Left kidney (tissue), 2 donors: ENCODE measurements around the gene RFPL3. TPM values are rescaled to one million over a fixed set of nuclear protein-coding genes. Genes with fewer than 3 reads are reported as not detected.
"Not testable (repeated sequence)": the region's sequence is repeated elsewhere in the genome, so short reads cannot be mapped to it uniquely, and the experiment has no call there.

Experiments
- DNase-seq: peaks from one replicate; pipeline ENCODE4 v3.0.0-alpha.2; 2013
- polyA plus RNA-seq: library from polyadenylated mRNA; unstranded; fragments of 120-200 nt; gene quantifications from one replicate; pipeline ENCODE4 v1.2.1, GENCODE V29; 2013; ENCODE audit not compliant: insufficient read length

Gene RFPL3
- polyA plus RNA-seq, 1 donor: not detected

DNA sequence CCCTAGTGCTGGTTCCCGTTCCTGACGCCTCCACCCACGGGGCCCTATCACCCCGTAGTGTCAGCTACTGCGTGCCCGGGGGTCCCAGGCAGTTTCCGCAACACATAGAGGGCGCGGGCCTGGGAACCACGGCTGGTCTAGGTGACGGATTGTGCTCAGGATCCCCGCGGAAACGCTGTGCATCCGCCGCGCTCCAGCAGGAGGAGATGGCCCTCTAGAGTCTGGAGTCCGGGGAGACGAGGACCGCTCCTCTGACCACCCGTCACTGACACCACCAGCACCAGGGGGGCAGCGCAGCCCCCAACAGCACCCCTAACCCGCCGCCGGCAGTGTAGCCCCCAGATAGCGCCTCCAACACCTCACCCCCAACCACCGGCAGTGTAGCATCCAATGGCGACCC lies 4.4 kb upstream of the RFPL3 start:
- no peak for DNase-seq

DNA sequence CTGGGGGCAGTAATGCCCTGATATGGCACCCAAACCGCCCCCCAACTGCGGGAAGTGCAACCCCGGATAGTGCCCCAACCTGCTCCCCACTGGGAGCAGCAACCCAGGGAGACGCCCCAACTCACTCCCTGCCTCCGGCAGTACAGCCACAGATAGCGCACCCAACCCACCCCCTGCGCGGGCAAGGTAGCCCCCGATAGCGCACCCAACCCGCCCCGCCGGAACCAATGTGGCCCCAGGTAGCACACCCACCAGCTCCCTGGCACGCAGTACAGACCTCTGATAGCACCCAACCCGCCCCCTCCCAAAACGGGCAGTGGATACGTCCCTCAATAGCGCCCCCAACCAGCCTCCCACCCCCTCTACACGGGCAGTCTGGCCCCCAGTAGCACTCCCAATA lies 3.8 kb upstream of the RFPL3 start:
- DNase-seq: no peak

DNA sequence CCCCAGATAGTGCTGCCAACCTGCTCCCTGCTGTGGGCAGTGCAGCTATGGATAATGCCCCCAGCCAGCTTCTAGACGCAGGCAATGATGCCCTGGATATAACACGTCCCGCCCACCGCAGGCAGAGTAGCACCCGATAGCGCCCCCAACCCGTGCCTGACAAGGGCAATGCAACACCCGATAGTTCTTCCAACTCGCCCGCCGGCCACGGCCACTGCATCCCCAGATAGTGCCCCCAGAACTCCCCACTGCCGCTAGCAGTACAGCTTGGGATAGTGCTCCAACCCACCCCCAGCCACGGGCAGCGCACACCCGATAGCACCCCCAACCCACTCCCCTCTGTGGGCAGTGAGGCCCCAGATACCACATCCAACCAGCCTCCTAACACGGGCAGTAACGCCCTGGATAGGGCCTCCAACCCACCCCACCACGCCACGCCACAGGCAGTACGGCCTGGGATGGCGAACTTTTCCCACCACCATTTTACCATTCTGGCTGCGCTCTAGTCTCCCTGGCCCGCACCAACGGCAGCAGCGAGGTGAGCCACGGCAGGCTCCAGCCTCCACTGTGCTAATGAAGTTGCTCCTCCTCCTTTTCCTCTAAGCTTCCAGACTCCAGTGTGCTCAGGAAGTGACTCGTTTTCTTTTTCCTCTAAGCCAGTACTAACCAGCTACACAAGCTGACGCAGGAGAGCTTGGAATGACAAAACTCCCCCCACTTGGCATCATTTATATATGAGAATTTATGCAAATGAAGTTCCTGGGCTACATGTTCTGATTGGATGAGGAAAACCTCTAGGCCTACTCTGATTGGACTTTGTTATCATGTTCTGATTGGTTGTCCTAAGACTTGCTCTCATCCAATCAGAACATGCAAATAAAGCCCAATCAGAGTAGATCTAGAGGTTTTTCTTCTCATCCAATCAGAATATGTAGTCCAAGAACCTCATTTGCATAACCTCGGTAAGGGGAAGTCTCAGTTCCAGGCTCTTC lies 3.0 kb upstream of the RFPL3 start:
- DNase-seq: no peak

GRCh38 chr22:32355760-32356159 lies 1.9 kb upstream of the RFPL3 start:
- DNase-seq: no peak

GRCh38 chr22:32360096-32360495 lies 2.4 kb downstream of the RFPL3 start:
- not testable (repeated sequence) for DNase-seq

DNA sequence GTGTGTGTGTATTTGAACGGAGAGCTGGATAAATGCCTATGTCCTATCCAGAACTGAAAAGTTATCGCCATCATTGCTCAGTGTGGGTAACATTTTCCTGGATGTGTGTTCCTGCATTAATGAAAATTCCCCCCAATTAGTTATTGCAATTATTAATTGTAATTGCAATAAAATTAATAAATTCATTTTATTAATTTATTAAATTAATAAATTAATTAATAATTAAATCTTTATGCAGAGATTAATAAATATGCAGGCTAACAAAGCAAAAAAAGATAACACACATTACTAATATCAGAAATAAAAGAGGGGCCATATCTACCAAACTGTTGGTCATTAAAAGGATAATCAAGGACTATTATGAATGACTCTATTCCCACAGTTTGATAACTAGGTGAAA lies 3.6 kb downstream of the RFPL3 start:
- DNase-seq: no peak

DNA sequence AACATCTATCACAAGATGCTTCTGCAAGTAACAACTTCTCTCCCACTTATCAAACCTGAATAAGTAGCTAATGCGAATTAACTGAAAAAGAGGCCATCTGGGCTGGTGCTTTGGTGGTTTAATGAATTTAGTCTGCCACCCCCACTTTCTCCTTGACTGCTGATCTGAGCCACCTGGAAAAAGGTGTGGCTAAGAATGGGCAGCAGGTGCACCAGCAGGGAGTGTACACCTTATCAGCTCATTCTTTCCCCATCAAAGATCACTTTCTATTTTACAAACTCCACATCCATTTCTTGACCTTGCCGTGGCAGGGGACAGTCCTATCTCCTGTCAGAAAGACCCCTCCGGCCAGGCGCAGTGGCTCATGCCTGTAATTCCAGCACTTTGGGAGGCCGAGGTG lies 6.5 kb downstream of the RFPL3 start:
- DNase-seq: no peak

GRCh38 chr22:32375678-32376450 lies 18.2 kb downstream of the RFPL3 start:
- DNase-seq: no peak

DNA sequence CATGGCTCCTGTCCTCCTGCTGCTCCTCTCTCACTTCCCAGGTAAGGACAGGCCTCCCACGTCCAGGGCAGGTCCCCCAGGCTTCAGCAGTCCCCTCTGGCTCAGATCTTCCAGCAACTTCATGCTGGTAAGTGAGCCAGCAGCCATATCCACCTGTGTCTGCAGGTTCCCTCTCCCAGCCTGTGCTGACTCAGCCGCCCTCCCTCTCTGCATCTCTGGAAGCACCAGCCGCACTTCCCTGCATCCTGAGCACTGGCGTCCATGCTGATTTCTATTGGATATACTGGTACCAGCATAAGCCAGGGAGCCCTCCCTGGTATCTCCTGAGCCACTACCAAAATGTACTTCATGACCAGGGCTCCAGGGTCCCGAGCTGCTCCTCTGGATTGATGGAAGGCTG lies 19.0 kb downstream of the RFPL3 start:
- DNase-seq: no peak

- DNase-seq: no peak
Measured at GRCh38 chr22:32378707-32379272, 21.1 kb downstream of the RFPL3 start.

- no peak for DNase-seq
Measured at GRCh38 chr22:32380991-32381390, 23.3 kb downstream of the RFPL3 start.

GRCh38 chr22:32385681-32386080 lies 28.0 kb downstream of the RFPL3 start:
- DNase-seq: no peak

- DNase-seq: peak; percentile 32
Measured at GRCh38 chr22:32389685-32390084, 32.0 kb downstream of the RFPL3 start.

DNA sequence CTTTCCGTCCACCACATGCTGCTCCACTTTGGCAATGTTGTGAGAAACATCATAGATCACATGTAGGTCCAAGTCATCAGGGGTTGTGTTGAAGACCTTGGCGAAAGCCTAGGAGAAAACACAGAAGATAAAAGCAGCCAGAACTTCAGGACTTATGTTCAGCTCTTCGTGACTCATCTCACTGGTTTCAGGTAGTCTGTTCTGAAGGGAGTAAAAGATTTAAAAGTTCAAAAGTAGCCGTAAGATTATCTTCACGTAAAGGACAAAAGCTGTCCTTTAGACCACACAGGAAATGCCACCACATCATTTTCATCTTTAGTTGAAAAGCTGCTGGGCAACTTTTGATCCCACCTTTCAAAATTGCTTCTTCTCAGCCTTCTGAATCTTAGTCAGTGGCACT lies 37.4 kb downstream of the RFPL3 start:
- no peak for DNase-seq

DNA sequence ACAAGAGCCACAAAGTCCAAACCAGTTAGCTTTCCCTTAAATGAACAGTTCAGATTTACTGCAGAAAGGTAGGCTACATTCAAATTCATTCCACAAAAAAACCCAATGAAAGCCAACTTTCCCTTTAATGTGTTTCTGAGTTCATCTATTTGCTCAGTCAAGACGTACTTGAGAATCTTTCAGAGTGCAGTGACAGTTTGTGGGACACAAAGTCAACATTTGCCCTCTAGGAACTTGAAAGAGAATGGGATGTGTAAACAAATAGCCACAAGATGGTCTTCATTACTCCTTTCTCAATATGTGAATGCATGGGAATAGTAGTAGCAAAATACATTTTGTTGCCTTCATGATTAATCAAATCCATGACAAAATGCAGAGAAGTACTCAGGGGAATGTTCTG lies 38.6 kb downstream of the RFPL3 start:
- DNase-seq: no peak

DNA sequence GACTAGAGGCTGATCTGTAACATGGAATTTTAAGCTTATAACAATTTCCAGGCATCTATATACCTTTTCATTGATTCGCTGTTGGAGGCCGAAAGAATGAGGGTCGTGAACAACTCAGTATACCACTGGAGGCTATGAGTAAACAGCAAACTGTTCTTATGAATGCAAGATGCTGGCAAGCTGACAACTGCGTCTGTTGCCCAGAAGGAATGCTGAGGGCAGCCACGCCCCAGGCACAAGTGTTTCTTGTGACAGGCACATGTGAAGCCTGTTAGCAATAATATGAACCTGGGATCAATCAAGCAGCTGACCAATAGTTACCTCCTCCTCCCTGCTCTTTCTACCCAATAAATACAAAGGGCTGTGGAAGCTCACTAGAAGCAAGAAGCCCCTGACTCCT lies 39.1 kb downstream of the RFPL3 start:
- no peak for DNase-seq

- no peak for DNase-seq
Measured at GRCh38 chr22:32401486-32401885, 43.8 kb downstream of the RFPL3 start.

- no peak for DNase-seq
Measured at GRCh38 chr22:32404021-32404420, 46.4 kb downstream of the RFPL3 start.

DNA sequence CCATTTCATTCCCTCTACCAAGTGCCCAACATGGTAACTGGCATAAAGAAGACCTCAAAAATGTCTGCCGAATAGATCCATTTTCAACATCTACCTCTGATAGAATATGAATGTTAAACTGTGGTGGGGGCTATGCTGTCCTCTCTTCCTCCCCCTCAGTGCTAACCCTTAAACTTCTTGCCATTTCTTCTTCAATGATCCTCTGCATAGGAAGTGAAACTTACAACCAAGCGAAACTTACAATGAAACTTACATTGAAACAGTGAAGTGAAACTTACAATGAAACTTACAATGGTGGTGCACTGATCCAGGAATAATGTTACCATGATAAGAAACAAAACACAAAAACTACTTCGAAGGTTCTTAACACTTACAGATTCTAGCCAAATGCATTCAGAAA lies 49.6 kb downstream of the RFPL3 start:
- no peak for DNase-seq

GRCh38 chr22:32407936-32408335 lies 50.3 kb downstream of the RFPL3 start:
- DNase-seq: no peak

GRCh38 chr22:32409977-32410376 lies 52.3 kb downstream of the RFPL3 start:
- DNase-seq: no peak

- DNase-seq: no peak
Measured at GRCh38 chr22:32410459-32410858, 52.8 kb downstream of the RFPL3 start.
